Epithelial cell of alveolus of lung (primary cell): Measurements from ENCODE around the gene XPNPEP3. TPM values are rescaled to one million over a fixed set of nuclear protein-coding genes. Genes with fewer than 3 reads are reported as not detected.

Experiments
- total RNA-seq: library from RNA; depleted of rRNA; stranded (reverse); fragments of >200 nt; gene quantifications from 2 replicates; pipeline ENCODE4 v1.2.1, GENCODE V29; 2015

The XPNPEP3 gene
- total RNA-seq, result 7.4 and 19.3 TPM in 2 replicates

DNA sequence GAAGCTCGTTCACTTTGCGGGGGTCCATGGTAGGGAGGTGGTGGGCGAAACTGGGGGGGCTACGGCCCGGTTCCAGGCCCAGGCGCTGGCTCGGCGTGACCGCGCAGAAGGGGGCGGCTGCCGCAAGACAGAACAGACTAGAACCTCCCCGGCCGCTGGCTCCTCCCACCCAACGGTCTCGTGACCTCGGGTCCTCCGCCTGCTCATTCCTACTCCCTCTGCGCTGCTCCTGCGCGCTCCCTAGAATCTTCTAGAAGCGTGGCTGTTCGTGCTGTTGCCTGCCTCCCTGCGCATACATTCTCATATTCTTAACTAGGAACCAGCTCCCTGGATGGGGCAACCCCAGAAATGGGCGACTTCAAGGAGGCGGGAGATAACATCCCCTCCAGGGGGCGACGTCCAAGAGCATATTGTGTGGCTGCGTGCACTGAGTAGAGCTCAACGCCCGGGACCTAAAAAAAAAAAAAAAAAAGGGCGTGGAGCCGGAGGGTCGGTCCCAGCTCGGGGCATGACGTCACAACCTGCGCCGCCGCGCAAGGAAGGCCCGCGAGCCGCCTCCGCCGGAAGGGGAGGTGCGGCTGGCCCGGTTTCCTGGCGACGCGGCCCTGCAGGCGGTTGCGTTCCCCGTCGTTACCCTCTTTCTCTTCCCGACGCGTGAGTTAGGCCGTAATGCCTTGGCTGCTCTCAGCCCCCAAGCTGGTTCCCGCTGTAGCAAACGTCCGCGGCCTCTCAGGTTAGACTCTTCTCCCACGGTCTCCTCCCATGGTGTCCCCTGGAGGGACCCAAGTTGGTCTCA, at the start of gene XPNPEP3, which contains the start of gene ST13:
Gene XPNPEP3, plus strand, starts transcription at position 636 of the 796 bp plus-strand sequence. Its CDS starts 34 bp downstream, at position 670.
Gene ST13, minus strand, starts transcription at position 127 of the 796 bp plus-strand sequence. Its CDS starts 99 bp downstream, at position 28.

DNA sequence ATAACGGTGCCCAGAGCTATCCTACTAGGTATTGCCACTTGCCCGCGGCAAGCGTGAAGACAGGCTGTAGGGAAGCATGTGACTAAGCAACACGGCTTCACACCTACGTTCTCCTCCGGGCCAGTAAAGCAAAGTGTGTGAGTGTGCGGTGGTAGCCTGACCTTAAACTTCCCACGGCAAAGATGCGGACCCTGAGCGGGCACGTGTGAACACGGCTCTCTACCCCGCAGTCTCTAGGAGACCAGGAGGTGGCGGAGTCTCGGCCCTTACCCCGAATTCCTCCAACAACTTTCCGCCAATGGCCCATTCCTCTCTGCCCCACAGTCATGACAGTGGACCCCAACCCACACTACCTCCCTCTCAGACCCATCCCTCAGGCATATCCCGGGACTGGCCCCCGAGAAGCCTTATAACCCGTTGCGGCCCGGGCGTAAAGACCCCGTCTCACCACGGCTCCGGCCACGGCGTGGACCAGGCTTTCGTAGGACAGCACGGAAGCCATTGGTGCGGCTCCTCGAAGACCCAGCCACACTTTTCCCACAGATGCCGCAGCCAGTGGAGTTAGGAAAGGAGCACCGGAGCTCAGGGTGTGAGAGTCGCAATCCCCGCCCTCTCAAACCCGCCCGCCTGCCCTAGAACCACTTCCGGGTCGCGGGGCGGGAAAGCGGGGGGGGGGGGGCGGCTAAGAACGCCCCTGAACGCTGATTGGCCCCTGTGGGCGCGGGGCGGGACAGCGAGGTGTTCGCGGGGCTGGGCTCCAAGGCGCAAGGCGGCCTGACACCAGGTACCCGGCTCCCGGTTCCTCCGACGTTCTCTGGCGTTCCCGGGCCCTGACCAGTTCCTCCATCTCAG, 38.0 kb upstream of the XPNPEP3 start, which contains the start of gene SLC25A17:
Gene SLC25A17, minus strand, starts transcription at position 600 of the 852 bp plus-strand sequence. Its CDS starts 98 bp downstream, at position 502.

DNA sequence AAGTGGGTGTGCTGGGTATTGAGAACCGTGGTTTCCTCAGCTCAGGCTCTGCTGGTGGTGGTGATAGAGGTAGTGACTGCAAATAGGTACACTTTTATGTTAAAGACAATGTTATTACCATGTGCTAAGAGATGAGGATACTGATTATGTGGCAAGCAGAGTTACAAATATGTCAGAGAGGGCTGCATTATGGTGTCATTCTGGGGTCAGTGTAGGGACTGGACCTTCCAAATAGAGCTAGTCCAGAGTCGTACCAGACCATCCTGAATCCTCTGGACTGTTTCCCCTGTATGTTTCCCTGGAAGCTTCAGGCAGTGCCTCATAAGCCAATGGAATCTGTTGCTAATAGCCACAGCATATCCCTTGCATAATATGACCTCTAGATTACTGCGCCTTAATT, 5.1 kb downstream of the XPNPEP3 start, which contains the start of gene DNAJB7:
Gene DNAJB7, minus strand, starts transcription at position 101 of the 400 bp plus-strand sequence. CDS start 119 bp downstream, outside the sequence.

DNA sequence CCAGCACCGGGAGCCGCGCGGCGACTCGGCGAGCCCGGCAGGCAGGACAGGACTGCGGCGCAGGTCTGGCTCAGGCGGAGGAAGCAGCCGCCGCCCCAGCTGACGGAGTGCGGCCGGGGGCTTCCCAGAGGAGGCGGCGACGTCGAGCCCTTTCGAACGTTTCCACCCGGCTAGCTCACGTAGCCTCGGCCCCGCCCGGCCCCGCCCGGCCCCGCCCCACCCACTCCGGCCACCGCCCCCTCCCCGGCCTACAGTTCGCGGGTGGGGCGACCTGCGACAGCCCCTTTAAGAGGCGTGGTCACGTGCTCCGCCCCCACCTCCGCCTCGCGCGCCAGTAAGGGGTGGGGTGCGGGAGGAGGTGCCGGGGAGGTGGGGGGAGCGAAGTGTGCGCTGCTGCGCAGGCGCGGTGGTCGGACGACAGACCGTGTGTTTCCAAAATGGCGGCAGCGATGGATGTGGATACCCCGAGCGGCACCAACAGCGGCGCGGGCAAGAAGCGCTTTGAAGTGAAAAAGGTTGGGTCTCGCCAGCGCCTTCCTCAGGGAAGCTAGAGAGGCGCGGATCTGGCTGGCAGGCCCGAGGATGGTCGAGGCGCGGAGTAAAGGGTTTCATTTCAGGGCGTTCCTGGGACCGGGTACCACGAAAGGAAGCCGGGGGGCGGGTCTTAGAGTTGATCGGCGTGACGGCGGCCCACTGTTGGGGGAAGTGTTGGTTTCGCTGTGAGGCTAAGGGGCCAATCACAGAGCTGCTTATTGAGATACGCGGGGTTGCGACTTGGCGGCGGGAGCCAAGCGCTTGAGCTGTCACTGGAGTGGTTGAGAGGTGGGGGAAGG, 94.2 kb downstream of the XPNPEP3 start, which contains the start of gene RBX1:
Gene RBX1, plus strand, starts transcription at position 417 of the 833 bp plus-strand sequence. Its CDS starts 21 bp downstream, at position 438.

Other genes starting within 250 kb of the XPNPEP3 start
- gene MRTFA, start 220.4 kb upstream of the XPNPEP3 start, total RNA-seq, result 65.2 and 68.4 TPM in 2 replicates
- 0.13 TPM in 1 of 2 replicates, not detected in the other for gene MCHR1, start 177.7 kb upstream of the XPNPEP3 start, total RNA-seq
- gene SLC25A17, start 37.8 kb upstream of the XPNPEP3 start, total RNA-seq, result 14.2 and 18.5 TPM in 2 replicates
- gene ST13, start 509 bp upstream of the XPNPEP3 start, total RNA-seq, result 117 and 140 TPM in 2 replicates
- not detected in 2 replicates for gene DNAJB7, start 5.0 kb downstream of the XPNPEP3 start, total RNA-seq
- gene RBX1, start 94.2 kb downstream of the XPNPEP3 start, total RNA-seq, result 78.2 and 78.4 TPM in 2 replicates
- 24.3 and 57.1 TPM in 2 replicates for gene EP300, start 235.4 kb downstream of the XPNPEP3 start, total RNA-seq